A673 (cell line): ENCODE data around the gene TRPM3. TPM values are rescaled to one million over a fixed set of nuclear protein-coding genes. Genes with fewer than 3 reads are reported as not detected.

ENCODE experiments used
- BruUV-seq: library from RNA; stranded (reverse); fragments of 400-500 nt; replicated peaks from 2 replicates; lab custom pipeline; 2021; lab: Mats Ljungman, UMichigan
- CTCF ChIA-PET: fragments of 300-600 bp; sonication (Branson Sonifier 250); formaldehyde crosslinking; loops from one replicate; lab custom pipeline; 2022; ENCODE audit warnings: antibody characterized with exemption; lab: Charles Lee
- POLR2A ChIA-PET: fragments of 300-600 bp; sonication (Branson Sonifier 250); formaldehyde crosslinking; loops from one replicate; lab custom pipeline; 2022; ENCODE audit warnings: antibody characterized with exemption; ENCODE audit not compliant: low non-redundant PET; lab: Charles Lee
- DNase-seq: peaks from one replicate; pipeline ENCODE4 v3.0.0-alpha.2; 2015; ENCODE audit warnings: low spot score
- H3K27ac ChIP-seq: fragments of 200-600 bp; sonication (generic); 2 replicates; pipeline ENCODE4 v1.5.1; 2016; ENCODE audit warnings: mixed run types, low read depth, mild to moderate bottlenecking, mixed read lengths, antibody characterized with exemption, low read length; ENCODE audit not compliant: poor library complexity, severe bottlenecking
- H3K27me3 ChIP-seq: fragments of 200-600 bp; sonication (generic); replicated peaks from 2 replicates; pipeline ENCODE4 v1.6.1; 2017; ENCODE audit warnings: mixed run types, low read depth, mild to moderate bottlenecking, mixed read lengths, antibody characterized with exemption, low read length; ENCODE audit not compliant: insufficient read depth, poor library complexity
- H3K36me3 ChIP-seq: fragments of 200-600 bp; sonication (generic); 2 replicates; pipeline ENCODE4 v1.6.1; 2016; ENCODE audit warnings: mixed run types, mild to moderate bottlenecking, mixed read lengths, antibody characterized with exemption, low read length; ENCODE audit not compliant: insufficient read depth, poor library complexity, severe bottlenecking
- H3K4me1 ChIP-seq: fragments of 200-600 bp; sonication (generic); 2 replicates; pipeline ENCODE4 v1.6.1; 2017; ENCODE audit warnings: mixed run types, mild to moderate bottlenecking, mixed read lengths, antibody characterized with exemption, low read length; ENCODE audit not compliant: insufficient read depth, poor library complexity, severe bottlenecking
- H3K4me3 ChIP-seq: fragments of 200-600 bp; sonication (generic); 2 replicates; pipeline ENCODE4 v1.5.1; 2016; ENCODE audit warnings: low read depth, mixed run types, mild to moderate bottlenecking, mixed read lengths, low read length; ENCODE audit not compliant: poor library complexity, severe bottlenecking
- H3K9me3 ChIP-seq: fragments of 200-600 bp; sonication (generic); 2 replicates; pipeline ENCODE4 v1.6.1; 2016; ENCODE audit warnings: mixed run types, low read depth, mild to moderate bottlenecking, mixed read lengths, antibody characterized with exemption, low read length; ENCODE audit not compliant: poor library complexity, severe bottlenecking
- CTCF ChIP-seq: fragments of 300-800, 200-600 bp; sonication (generic); conservative IDR thresholded peaks from 2 replicates; pipeline ENCODE4 v1.5.1; 2017; ENCODE audit warnings: low read depth, mild to moderate bottlenecking, antibody characterized with exemption, low read length, moderate library complexity, mixed read lengths
- EZH2 ChIP-seq: fragments of 200-600 bp; sonication (generic); IDR thresholded peaks from 2 replicates; pipeline ENCODE4 v1.6.1; 2017; ENCODE audit warnings: borderline replicate concordance, low read depth, mild to moderate bottlenecking, mixed read lengths, antibody characterized with exemption, low read length; ENCODE audit not compliant: poor library complexity, severe bottlenecking
- intact Hi-C: fragments of 100-400 bp; cut with micrococcal nuclease; formaldehyde crosslinking; loops from one replicate; pipeline ENCODE4 v1.10.0; 2022; ENCODE audit not compliant: unreplicated experiment
- total RNA-seq: library from RNA; stranded (reverse); gene quantifications from 2 replicates; pipeline ENCODE4 v1.2.3, GENCODE V29; 2021

TRPM3 gene
- total RNA-seq, 1 experiment from 2014 or later, result not detected

DNA sequence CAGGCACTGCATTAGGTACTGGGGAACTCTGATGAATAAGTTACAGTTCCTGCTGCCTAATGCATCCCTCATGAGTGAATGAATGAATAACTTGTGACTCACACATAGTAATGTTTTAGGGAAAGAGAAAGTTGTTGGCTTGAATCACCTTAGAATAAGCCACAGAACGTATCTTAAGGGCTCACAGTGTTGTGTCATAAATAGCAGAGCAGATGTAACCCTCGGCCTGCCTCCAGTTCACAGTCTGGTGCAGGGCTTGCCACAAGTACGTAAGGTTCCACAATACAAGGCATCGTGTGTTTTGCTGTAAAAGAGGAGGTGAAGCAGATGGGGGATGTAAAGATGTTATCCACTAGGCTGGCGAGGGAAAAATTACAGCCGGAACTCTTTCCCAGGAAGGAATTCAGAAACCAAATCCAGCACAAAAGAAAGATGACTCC lies 218.7 kb downstream of the TRPM3 start:
- Histone ChIP-seq H3K27ac (no peak overlapping the region), H3K27me3 (no peaks in the 10 kb centered on the region), H3K4me3 (no peak overlapping the region), H3K4me1 (no peaks in the 10 kb centered on the region), H3K36me3 (no peaks in the 10 kb centered on the region), H3K9me3 (no peaks in the 10 kb centered on the region)
- CTCF ChIA-PET, result no interaction called here
- POLR2A ChIA-PET, result no interaction called here
- no TSS peak for BruUV-seq
- no peak for DNase-seq
- intact Hi-C loops, result no loop called here
- no peak for TF ChIP-seq CTCF
- no peak for TF ChIP-seq EZH2

DNA sequence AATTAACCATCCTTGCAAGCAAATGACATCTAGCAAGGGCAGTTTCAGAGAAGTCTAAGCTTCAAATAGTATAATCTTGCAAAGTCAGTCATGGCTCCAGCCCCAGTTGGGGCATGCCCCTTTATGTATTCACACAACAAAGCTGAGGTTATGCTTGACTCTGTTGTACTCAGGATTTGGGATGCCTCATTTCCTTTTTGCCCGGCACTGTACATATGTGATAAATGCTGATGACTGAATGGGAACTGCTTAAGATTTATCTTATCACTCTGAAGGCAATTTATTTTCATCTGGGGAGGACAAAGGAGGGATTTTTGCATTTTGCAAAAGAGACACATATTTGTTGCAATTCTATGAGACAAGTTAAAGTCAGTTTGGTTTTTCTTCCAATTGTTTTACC lies 219.2 kb downstream of the TRPM3 start:
- H3K27ac ChIP-seq, result no peak overlapping the region
- no TSS peak for BruUV-seq
- ChIA-PET CTCF (no interaction called here), POLR2A (no interaction called here)
- TF ChIP-seq EZH2 (no peak), CTCF (no peak)
- intact Hi-C loops, result no loop called here
- no peak overlapping the region for H3K4me3 ChIP-seq
- DNase-seq, result no peak
- H3K9me3 ChIP-seq, result no peaks in the 10 kb centered on the region
- no peaks in the 10 kb centered on the region for H3K27me3 ChIP-seq
- H3K4me1 ChIP-seq, result no peaks in the 10 kb centered on the region
- H3K36me3 ChIP-seq, result no peaks in the 10 kb centered on the region

- Histone ChIP-seq H3K36me3 (no peaks in the 10 kb centered on the region), H3K9me3 (no peaks in the 10 kb centered on the region), H3K4me3 (no peak overlapping the region), H3K4me1 (no peaks in the 10 kb centered on the region), H3K27ac (no peak overlapping the region), H3K27me3 (no peaks in the 10 kb centered on the region)
- TF ChIP-seq EZH2, result no peak
- no peak for TF ChIP-seq CTCF
- DNase-seq, result no peak
- no TSS peak for BruUV-seq
- CTCF ChIA-PET, result no interaction called here
- intact Hi-C loops, result no loop called here
- POLR2A ChIA-PET, result no interaction called here
Measured at GRCh38 chr9:70901746-70902145, 219.7 kb downstream of the TRPM3 start.
